HG02973 (cell line): ENCODE data around the gene RTL5.

Source experiments
- ATAC-seq: cut with Tn5 transposase; IDR thresholded peaks from one replicate; pipeline ENCODE4 v1.9.1; 2021; ENCODE audit warnings: moderate library complexity; ENCODE audit not compliant: unreplicated experiment

The RTL5 gene

GRCh38 chrX:72110051-72110875 is 21.5 kb downstream of the RTL5 start:
- ATAC-seq = no peak

- no peak for ATAC-seq
Measured at GRCh38 chrX:72108666-72109065, 23.0 kb downstream of the RTL5 start.

GRCh38 chrX:72107841-72108595 is 23.7 kb downstream of the RTL5 start:
- no peak for ATAC-seq

- ATAC-seq = no peak
Measured at GRCh38 chrX:72107320-72107719, 24.4 kb downstream of the RTL5 start.

- peak; percentile 70 for ATAC-seq
Measured at GRCh38 chrX:72105436-72105835, 26.3 kb downstream of the RTL5 start.

- no peak for ATAC-seq
Measured at GRCh38 chrX:72102760-72103159, 29.0 kb downstream of the RTL5 start.

- no peak for ATAC-seq
Measured at GRCh38 chrX:72102126-72102525, 29.6 kb downstream of the RTL5 start.

GRCh38 chrX:72101597-72102037 is 30.1 kb downstream of the RTL5 start:
- no peak for ATAC-seq

- peak; percentile 75 for ATAC-seq
Measured at GRCh38 chrX:72100824-72101351, 30.8 kb downstream of the RTL5 start.

GRCh38 chrX:72100051-72100755 is 31.5 kb downstream of the RTL5 start:
- no peak for ATAC-seq

- no peak for ATAC-seq
Measured at GRCh38 chrX:72097098-72097497, 34.6 kb downstream of the RTL5 start.

- no peak for ATAC-seq
Measured at GRCh38 chrX:72095370-72095769, 36.3 kb downstream of the RTL5 start.

GRCh38 chrX:72094894-72095293 is 36.8 kb downstream of the RTL5 start:
- ATAC-seq = peak; percentile 99

GRCh38 chrX:72089254-72089653 is 42.5 kb downstream of the RTL5 start:
- no peak for ATAC-seq

- no peak for ATAC-seq
Measured at GRCh38 chrX:72088761-72089160, 43.0 kb downstream of the RTL5 start.

GRCh38 chrX:72086995-72087394 is 44.7 kb downstream of the RTL5 start:
- ATAC-seq = no peak

- ATAC-seq = no peak
Measured at GRCh38 chrX:72084114-72084513, 47.6 kb downstream of the RTL5 start.

GRCh38 chrX:72083291-72083690 is 48.4 kb downstream of the RTL5 start:
- ATAC-seq = no peak

- ATAC-seq = no peak
Measured at GRCh38 chrX:72081605-72082320, 50.0 kb downstream of the RTL5 start.

GRCh38 chrX:72080800-72081199 is 50.9 kb downstream of the RTL5 start:
- ATAC-seq = no peak

GRCh38 chrX:72080150-72080549 is 51.6 kb downstream of the RTL5 start:
- ATAC-seq = no peak
